Mesodermal cell (in vitro differentiated cells): ENCODE data around the gene DHX35.
"Not testable (repeated sequence)": the region's sequence is repeated elsewhere in the genome, so short reads cannot be mapped to it uniquely, and the experiment has no call there.

Experiments
- H3K27ac ChIP-seq: 2 replicates; pipeline ENCODE4 v1.7.0; 2013; ENCODE audit warnings: mild to moderate bottlenecking, low read depth, low read length, moderate library complexity; ENCODE audit not compliant: severe bottlenecking
- H3K36me3 ChIP-seq: 2 replicates; pipeline ENCODE4 v1.7.1; 2013; ENCODE audit warnings: mild to moderate bottlenecking, low read length, moderate library complexity; ENCODE audit not compliant: control insufficient read depth, insufficient read depth
- H3K4me1 ChIP-seq: one replicate; pipeline ENCODE4 v1.7.1; 2013; ENCODE audit warnings: mild to moderate bottlenecking, low read length; ENCODE audit not compliant: insufficient read depth, control insufficient read depth, poor library complexity, severe bottlenecking
- H3K4me3 ChIP-seq: 2 replicates; pipeline ENCODE4 v1.7.0; 2013; ENCODE audit warnings: low read length, control low read depth, mild to moderate bottlenecking; ENCODE audit not compliant: insufficient read depth, poor library complexity, severe bottlenecking; ENCODE audit errors: extremely low read depth
- H3K9me3 ChIP-seq: 2 replicates; pipeline ENCODE4 v1.7.1; 2013; ENCODE audit warnings: mild to moderate bottlenecking, low read length, moderate library complexity; ENCODE audit not compliant: control insufficient read depth
- WGBS, 2 experiments: methylation state at CpG; one replicate each; pipeline ENCODE4 v1.1.5; 2013; ENCODE audit warnings: missing lambda C conversion rate in 2 of 2; ENCODE audit not compliant: insufficient coverage in 2 of 2; 5-methylcytosine and 5-hydroxymethylcytosine counted together

DHX35 gene

DNA sequence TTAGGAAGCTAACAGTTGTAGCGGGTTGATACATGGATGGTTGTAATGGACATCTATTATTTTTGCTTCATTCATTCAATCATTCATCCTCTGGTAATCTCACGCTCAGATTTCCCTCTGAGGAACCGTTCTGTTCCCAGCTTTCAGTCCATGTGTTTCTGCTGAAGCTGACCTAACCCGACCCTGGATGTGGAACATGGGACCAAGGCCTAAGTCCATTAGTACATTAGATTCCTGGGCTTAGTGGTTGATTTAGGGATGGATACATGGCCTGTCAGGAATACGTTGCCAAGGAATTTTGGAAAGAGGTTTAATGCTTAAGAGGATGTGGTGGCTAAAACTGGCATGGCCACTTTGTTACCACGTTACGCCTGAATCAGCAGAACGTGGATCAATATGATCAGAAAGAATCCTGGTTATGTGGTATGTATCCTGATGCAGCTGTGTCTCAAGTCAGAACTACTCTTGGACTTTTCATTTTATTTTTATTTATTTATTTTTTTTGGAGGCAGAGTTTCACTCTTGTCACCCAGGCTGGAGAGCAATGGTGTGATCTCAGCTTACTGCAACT lies 4.1 kb upstream of the DHX35 start:
- peaks cover 17% of the 10 kb centered on the region for H3K36me3 ChIP-seq
- H3K9me3 ChIP-seq = no peaks in the 10 kb centered on the region
- H3K27ac ChIP-seq = no peak overlapping the region
- H3K4me3 ChIP-seq = no peak overlapping the region
- H3K4me1 ChIP-seq = peaks cover 3% of the 10 kb centered on the region
- 97 to 98% methylated on average over 5 to 7 of the region's 8 CpGs for WGBS, 2 experiments

DNA sequence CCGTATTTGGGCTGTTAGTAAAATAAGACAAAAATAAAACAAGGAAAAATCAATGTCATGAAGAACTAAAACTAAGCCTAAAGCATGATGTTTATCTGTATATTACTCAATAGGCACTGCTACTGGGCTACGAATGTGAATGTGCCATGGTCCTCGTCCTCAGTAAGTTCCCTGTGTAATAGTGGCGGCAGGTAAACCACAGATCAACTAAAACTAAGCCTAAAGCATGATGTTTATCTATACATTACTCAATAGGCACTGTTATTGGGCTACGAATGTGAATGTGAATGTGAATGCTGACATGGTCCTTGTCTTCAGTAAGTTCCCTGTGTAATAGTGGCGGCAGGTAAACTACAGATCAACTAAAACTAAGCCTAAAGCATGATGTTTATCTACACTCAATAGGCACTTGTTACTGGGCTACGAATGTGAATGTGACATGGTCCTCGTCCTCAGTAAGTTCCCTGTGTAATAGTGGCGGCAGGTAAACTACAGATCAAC lies 1.9 kb upstream of the DHX35 start:
- not testable (repeated sequence) for H3K4me1 ChIP-seq, H3K9me3 ChIP-seq, H3K36me3 ChIP-seq, H3K27ac ChIP-seq, H3K4me3 ChIP-seq
- 98 to 100% methylated on average over 2 to 5 of the region's 9 CpGs for WGBS, 2 experiments

DNA sequence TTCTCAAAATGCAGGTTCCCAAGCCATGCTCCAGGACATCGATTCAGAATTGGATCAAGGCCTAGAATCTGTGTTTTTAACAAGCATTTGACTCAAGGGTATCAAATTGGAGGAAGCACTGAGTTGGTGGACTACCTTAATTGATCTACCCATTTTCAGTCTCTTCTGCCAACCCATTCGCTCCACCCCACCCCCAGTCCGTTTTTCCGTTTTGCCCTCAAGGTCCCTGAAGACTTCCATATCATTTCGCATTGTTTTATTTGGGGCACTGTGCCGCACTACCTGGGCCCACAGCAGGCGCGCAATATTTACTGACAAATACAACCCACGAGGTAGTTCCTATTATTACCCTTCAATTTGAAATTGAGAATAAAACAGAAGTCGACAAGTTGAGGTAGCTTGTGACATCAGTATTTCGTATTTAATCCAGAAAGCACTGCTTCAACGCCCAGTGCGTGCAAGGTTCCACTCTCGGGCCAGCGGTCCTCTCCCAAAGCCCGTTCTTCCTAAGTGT lies 557 bp upstream of the DHX35 start:
- peak overlapping the region; percentile 3 for H3K27ac ChIP-seq
- peaks cover 9% of the 10 kb centered on the region for H3K36me3 ChIP-seq
- peak overlapping the region; percentile 94 for H3K4me3 ChIP-seq
- 19 to 25% methylated on average over 11 to 13 of the region's 16 CpGs for WGBS, 2 experiments
- peaks cover 7% of the 10 kb centered on the region for H3K4me1 ChIP-seq
- no peaks in the 10 kb centered on the region for H3K9me3 ChIP-seq

DNA sequence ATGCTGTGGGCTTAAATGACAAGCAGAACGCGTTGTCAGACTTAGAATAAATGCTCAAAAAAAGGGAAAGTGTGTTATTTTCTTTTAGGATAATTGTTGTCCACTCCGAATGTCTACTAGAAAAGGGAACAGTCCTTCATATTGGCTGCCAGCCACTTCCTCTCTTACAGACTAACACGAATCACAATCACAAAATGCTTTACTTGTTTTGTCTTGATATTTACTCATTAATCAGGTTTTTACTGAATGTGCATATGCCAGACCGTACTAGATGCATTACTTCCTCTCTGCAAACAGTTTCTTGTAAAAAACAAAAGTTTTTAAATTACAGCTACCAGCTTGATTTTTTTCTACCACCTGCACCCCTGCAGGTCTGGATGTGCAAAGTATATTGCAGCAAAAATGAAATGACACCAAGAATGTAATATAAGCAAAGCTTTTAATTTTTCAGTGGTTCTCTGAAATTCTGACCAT lies 821 bp downstream of the DHX35 start:
- peaks cover 7% of the 10 kb centered on the region for H3K4me1 ChIP-seq
- H3K9me3 ChIP-seq = no peaks in the 10 kb centered on the region
- WGBS, 2 experiments = 6 to 23% methylated on average over 2 to 3 of the region's 5 CpGs
- H3K4me3 ChIP-seq = peak overlapping the region; percentile 94
- H3K27ac ChIP-seq = peak overlapping the region; percentile 97
- peaks cover 13% of the 10 kb centered on the region for H3K36me3 ChIP-seq

DNA sequence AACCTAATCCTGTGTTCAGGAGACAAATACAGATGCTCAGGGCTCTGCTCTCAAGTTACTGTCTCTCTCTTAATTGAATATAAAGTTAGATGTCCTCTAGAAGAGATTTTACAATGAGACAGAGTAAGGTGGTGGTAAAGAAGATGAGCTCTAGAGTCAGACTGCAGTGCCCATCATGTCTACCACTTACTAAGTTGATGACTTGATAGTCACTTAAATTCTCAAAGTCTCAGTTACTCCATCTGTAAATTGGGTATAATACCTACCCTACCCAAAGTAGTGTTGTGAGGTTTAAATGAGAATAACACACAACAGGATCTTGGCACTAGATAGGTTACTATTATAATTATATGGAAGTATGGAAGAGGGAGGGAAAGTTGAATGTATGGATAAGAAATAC lies 1.6 kb downstream of the DHX35 start:
- Histone ChIP-seq H3K27ac (no peak overlapping the region), H3K4me1 (peaks cover 7% of the 10 kb centered on the region), H3K9me3 (no peaks in the 10 kb centered on the region), H3K4me3 (no peak overlapping the region), H3K36me3 (peaks cover 18% of the 10 kb centered on the region)

DNA sequence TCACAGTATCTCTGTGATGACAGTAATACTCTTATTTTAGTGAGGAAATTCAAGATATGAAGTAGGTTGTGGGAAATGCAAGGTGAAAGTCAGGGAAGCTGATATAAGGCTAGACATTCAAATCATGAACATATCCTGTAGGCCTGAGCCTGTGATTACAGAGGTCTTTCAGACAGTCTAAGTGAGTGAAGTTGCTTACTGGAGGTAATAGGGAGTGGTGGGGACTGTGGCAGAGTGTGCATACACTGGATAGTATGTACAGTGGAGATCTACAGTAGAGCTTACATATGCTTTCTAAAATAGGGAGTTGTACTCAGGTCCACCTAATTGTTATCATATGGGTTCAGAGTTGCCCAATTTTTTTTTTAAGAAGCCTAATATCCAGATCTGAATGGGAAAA lies 3.1 kb downstream of the DHX35 start:
- Histone ChIP-seq H3K27ac (no peak overlapping the region), H3K9me3 (no peaks in the 10 kb centered on the region), H3K4me1 (peaks cover 9% of the 10 kb centered on the region), H3K36me3 (peaks cover 32% of the 10 kb centered on the region), H3K4me3 (no peak overlapping the region)

DNA sequence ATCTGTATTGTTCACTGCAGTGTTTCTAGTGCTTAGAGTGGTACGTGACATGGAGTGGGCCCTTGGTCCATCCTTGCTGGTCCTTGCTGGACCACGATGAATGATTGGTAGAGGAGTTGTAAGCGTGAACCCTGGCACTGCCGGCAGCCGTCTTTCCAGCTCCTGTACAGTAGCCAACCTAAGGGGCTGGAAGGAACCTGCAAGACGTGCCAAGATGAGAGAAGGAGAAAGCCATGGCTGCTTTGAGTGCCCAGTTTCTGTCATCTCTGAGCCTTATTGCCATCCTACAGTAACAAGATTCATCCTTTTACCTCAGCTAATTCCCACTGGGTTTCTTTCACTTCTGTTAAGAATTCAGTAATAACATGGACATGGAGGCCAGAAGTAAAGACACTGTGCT lies 5.9 kb downstream of the DHX35 start:
- H3K9me3 ChIP-seq = no peaks in the 10 kb centered on the region
- WGBS, 2 experiments = 98 to 100% methylated on average over 4 to 6 of the region's 6 CpGs
- H3K36me3 ChIP-seq = peaks cover 43% of the 10 kb centered on the region
- no peak overlapping the region for H3K4me3 ChIP-seq
- H3K4me1 ChIP-seq = peaks cover 9% of the 10 kb centered on the region
- no peak overlapping the region for H3K27ac ChIP-seq

DNA sequence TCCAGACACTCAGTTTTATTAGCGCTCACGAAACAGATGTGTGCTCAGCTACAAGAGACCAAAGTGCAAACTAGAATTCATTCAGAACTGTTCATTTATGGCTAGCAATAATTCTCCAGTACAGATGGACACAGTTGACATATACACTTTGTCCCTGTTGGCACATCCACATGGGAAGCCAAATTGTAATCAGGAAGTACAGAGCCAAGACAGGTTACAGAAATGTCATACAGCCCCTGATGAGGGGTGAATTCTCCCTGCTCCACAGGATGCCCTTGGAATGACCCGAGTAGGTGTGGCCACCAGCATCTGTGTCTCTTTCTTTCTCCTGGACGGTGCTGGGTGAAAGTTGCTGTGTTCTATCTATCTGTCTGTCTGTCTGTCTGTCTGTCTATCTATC lies 7.6 kb downstream of the DHX35 start:
- Histone ChIP-seq H3K4me1 (peaks cover 5% of the 10 kb centered on the region), H3K36me3 (peaks cover 49% of the 10 kb centered on the region), H3K9me3 (no peaks in the 10 kb centered on the region), H3K4me3 (no peak overlapping the region), H3K27ac (no peak overlapping the region)
- WGBS, 2 experiments = 83 to 88% methylated on average over 2 to 3 of the region's 4 CpGs

DNA sequence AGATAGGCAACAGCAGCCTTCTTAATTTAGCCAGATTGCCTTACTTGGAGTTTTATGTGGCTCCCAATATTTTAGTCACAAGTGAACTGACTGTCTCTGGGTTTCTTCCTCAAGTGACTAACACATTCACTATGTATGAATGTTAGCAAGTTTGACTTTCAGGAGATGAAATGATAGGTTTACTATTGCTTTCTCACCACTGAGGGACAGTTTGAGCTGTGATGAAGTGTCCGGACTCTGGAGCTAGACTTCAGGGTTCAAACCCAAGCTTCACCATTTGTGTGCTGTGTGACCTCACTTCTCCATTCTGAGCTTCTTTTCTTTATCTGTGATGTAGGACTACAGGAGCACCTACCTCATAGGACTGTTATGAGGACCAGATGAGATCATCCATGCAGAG lies 8.2 kb downstream of the DHX35 start:
- peaks cover 45% of the 10 kb centered on the region for H3K36me3 ChIP-seq
- H3K4me1 ChIP-seq = peaks cover 5% of the 10 kb centered on the region
- WGBS, 2 experiments = 80 to 89% methylated on average over 1 of the region's 1 CpG
- no peak overlapping the region for H3K27ac ChIP-seq
- no peak overlapping the region for H3K4me3 ChIP-seq
- no peaks in the 10 kb centered on the region for H3K9me3 ChIP-seq

DNA sequence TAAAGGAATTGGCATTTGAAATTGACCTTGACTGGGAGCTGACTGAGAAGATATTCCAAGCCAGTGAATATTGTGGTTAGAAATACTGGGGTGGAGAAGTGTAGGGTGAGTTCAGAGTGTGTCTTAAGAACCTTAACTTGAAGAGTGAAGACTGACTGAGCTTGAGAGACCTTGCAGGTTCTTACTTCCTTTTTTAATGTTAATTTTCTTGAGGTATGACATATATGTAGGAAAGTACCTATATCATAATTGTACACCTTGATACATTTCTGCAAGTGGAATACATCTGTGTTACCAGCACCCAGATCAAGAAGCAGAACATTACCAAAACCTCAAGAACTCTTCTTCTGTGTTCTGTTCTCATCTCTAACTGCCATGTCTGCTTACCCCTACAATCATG lies 11.0 kb downstream of the DHX35 start:
- no peak overlapping the region for H3K4me3 ChIP-seq
- H3K36me3 ChIP-seq = peaks cover 46% of the 10 kb centered on the region
- peaks cover 5% of the 10 kb centered on the region for H3K4me1 ChIP-seq
- no peaks in the 10 kb centered on the region for H3K9me3 ChIP-seq
- H3K27ac ChIP-seq = no peak overlapping the region

DNA sequence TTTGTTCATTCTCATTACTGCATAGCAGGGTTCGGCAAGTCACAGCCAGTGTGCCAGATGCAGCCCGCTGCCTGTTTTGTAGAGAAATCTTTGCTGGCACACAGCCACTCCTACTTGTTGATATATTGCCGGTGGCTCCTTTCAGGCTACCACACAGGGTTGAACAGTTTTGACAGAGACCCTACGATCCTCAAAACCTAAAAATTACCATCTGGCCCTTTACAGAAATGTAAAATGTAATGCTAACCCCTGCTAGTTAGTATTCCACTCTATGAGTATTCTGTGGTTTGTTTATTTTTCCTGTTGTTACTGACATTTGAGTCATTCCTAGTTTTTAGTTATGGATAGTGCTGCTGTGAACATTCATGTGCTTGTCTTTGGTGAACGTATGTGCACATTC lies 11.5 kb downstream of the DHX35 start:
- Histone ChIP-seq H3K27ac (no peak overlapping the region), H3K9me3 (no peaks in the 10 kb centered on the region), H3K4me1 (peaks cover 5% of the 10 kb centered on the region), H3K36me3 (peaks cover 43% of the 10 kb centered on the region), H3K4me3 (no peak overlapping the region)
- 90 to 91% methylated on average over 3 to 5 of the region's 5 CpGs for whole genome bisulfite sequencing, 2 experiments
